ENCODE data around the gene PTPRM. TPM values are rescaled to one million over a fixed set of nuclear protein-coding genes. Genes with fewer than 3 reads are reported as not detected.
"Not testable (repeated sequence)": the region's sequence is repeated elsewhere in the genome, so short reads cannot be mapped to it uniquely, and the experiment has no call there.

Gene PTPRM
- polyA plus RNA-seq, 1 experiment, result 81.1 TPM

- no peaks in the 10 kb centered on the region for H3K27me3 ChIP-seq (ENCODE audit: control insufficient read depth, insufficient read depth, low read length)
- H3K27ac ChIP-seq (ENCODE audit: low read depth, low read length), result no peak overlapping the region
- H3K9me3 ChIP-seq (ENCODE audit: control insufficient read depth, insufficient read depth, low read length), result no peaks in the 10 kb centered on the region
- H3K4me3 ChIP-seq (ENCODE audit: low read depth, low read length), result no peak overlapping the region
- POLR2A ChIA-PET, result interaction anchor here (0.6 kb wide), 1 partner anchor 243 kb away, joined by 3 read pairs; no protein-coding TSS in a partner anchor
- CTCF ChIA-PET, result interaction anchor here (0.9 kb wide), 1 partner anchor 165 kb away, joined by 3 read pairs; no protein-coding TSS in a partner anchor
- DNase-seq (ENCODE audit: low read depth, low spot score), result no peak
- TF ChIP-seq, protein P1, sequence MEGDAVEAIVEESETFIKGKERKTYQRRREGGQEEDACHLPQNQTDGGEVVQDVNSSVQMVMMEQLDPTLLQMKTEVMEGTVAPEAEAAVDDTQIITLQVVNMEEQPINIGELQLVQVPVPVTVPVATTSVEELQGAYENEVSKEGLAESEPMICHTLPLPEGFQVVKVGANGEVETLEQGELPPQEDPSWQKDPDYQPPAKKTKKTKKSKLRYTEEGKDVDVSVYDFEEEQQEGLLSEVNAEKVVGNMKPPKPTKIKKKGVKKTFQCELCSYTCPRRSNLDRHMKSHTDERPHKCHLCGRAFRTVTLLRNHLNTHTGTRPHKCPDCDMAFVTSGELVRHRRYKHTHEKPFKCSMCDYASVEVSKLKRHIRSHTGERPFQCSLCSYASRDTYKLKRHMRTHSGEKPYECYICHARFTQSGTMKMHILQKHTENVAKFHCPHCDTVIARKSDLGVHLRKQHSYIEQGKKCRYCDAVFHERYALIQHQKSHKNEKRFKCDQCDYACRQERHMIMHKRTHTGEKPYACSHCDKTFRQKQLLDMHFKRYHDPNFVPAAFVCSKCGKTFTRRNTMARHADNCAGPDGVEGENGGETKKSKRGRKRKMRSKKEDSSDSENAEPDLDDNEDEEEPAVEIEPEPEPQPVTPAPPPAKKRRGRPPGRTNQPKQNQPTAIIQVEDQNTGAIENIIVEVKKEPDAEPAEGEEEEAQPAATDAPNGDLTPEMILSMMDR (IDR thresholded peaks at IDR 0.05; ENCODE audit: low read depth, low read length), result no peak
Measured at GRCh38 chr18:7954238-7954637, 387.1 kb downstream of the PTPRM start.

GRCh38 chr18:7955175-7955574, 388.1 kb downstream of the PTPRM start:
- H3K4me3 ChIP-seq (ENCODE audit: low read depth, low read length), result no peak overlapping the region
- no peaks in the 10 kb centered on the region for H3K27me3 ChIP-seq (ENCODE audit: control insufficient read depth, insufficient read depth, low read length)
- ChIA-PET POLR2A (no interaction called here), CTCF (interaction anchor here (1.4 kb wide), 1 partner anchor 17 kb away, joined by 3 read pairs; no protein-coding TSS in a partner anchor)
- no peak overlapping the region for H3K27ac ChIP-seq (ENCODE audit: low read depth, low read length)
- TF ChIP-seq, protein P1 (IDR thresholded peaks at IDR 0.05; ENCODE audit: low read depth, low read length), result no peak
- no peaks in the 10 kb centered on the region for H3K9me3 ChIP-seq (ENCODE audit: control insufficient read depth, insufficient read depth, low read length)
- no peak for DNase-seq (ENCODE audit: low read depth, low spot score)

DNA sequence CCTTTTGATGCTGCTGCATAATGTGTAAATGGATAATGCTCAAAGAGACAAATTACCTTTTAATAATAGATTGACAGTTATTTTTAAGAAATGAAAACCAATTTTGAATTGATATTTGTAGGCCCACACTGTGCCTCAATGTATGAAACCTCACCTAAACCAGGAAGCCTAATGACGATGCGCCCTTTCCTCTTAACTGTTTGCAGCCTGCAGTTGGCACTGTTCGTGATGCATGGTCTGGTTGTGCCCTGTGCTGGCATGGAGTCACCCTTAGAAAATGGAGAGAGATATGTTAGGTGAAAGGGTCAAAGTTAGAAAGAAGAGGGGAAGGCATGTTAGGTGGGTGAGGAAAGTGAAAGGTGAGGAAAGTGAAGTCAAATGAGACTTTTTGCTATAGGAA, 390.2 kb downstream of the PTPRM start:
- H3K27me3 ChIP-seq (ENCODE audit: control insufficient read depth, insufficient read depth, low read length), result no peaks in the 10 kb centered on the region

DNA sequence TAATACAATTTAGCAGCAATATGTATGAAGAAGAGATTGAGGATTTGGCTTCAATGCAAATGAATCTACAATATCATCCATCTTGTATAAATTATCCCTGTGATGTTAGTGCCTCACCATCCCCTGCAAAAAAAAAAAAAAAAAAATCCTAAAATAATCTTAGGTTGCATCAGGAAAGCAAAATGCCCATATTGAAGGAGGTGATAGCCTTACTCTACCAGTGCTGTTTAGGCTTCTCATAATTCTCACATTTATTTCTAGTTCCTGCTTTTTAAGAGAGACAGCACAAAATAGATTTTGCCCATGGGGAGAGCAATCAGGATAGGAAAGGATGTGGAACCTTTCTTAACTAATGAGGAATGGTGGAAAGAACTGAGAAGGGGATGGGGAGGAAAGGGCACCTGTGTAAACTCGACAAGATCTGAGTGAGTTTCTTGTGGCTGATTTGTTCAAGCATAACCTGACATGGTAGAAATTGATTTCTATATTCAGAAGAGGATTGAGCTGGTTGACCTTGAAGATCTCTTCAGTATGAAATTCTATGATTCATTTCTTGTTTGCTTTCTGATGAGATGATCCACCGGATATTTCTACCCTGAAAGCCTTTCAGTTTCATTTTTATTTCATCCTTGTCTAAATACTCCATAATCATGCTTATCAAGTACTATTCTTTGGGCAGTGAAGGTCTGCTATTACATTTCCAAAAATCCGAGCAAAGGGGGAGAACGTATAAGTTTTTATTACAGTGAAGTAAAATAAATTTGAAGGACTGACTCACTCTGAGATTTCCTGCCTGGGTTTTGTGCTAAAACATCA, 391.2 kb downstream of the PTPRM start:
- Histone ChIP-seq H3K4me3 (ENCODE audit: low read depth, low read length) (peak overlapping the region; percentile 29), H3K9me3 (ENCODE audit: control insufficient read depth, insufficient read depth, low read length) (no peaks in the 10 kb centered on the region), H3K27me3 (ENCODE audit: control insufficient read depth, insufficient read depth, low read length) (no peaks in the 10 kb centered on the region), H3K27ac (ENCODE audit: low read depth, low read length) (no peak overlapping the region)
- TF ChIP-seq, protein P1 (IDR thresholded peaks at IDR 0.05; ENCODE audit: low read depth, low read length), result no peak
- POLR2A ChIA-PET, result no interaction called here
- no peak for DNase-seq (ENCODE audit: low read depth, low spot score)
- CTCF ChIA-PET, result interaction anchor here (0.9 kb wide), 1 partner anchor 168 kb away, joined by 4 read pairs; no protein-coding TSS in a partner anchor

More for the DNA sequence above, 390.2 kb downstream of the PTPRM start:
- POLR2A ChIA-PET, result no interaction called here
- CTCF ChIA-PET, result interaction anchor here (0.6 kb wide), 1 partner anchor 156 kb away, joined by 3 read pairs; no protein-coding TSS in a partner anchor
- DNase-seq (ENCODE audit: low read depth, low spot score), result no peak
- TF ChIP-seq, protein P1 (IDR thresholded peaks at IDR 0.05; ENCODE audit: low read depth, low read length), result no peak
- Histone ChIP-seq H3K9me3 (ENCODE audit: control insufficient read depth, insufficient read depth, low read length) (no peaks in the 10 kb centered on the region), H3K4me3 (ENCODE audit: low read depth, low read length) (no peak overlapping the region), H3K27ac (ENCODE audit: low read depth, low read length) (no peak overlapping the region)

GRCh38 chr18:7958897-7959146, 391.7 kb downstream of the PTPRM start:
- CTCF ChIA-PET, result interaction anchor here (0.9 kb wide), 1 partner anchor 169 kb away, joined by 4 read pairs; no protein-coding TSS in a partner anchor
- no peak for DNase-seq (ENCODE audit: low read depth, low spot score)
- Histone ChIP-seq H3K9me3 (ENCODE audit: control insufficient read depth, insufficient read depth, low read length) (no peaks in the 10 kb centered on the region), H3K4me3 (ENCODE audit: low read depth, low read length) (no peak overlapping the region), H3K27me3 (ENCODE audit: control insufficient read depth, insufficient read depth, low read length) (no peaks in the 10 kb centered on the region), H3K27ac (ENCODE audit: low read depth, low read length) (no peak overlapping the region)
- POLR2A ChIA-PET, result no interaction called here
- TF ChIP-seq, protein P1 (IDR thresholded peaks at IDR 0.05; ENCODE audit: low read depth, low read length), result no peak

- DNase-seq (ENCODE audit: low read depth, low spot score); H3K27me3 ChIP-seq (ENCODE audit: control insufficient read depth, insufficient read depth, low read length); H3K27ac ChIP-seq (ENCODE audit: low read depth, low read length); CTCF ChIA-PET; H3K9me3 ChIP-seq (ENCODE audit: control insufficient read depth, insufficient read depth, low read length); POLR2A ChIA-PET; H3K4me3 ChIP-seq (ENCODE audit: low read depth, low read length): not testable (repeated sequence)
Measured at GRCh38 chr18:7966682-7967081, 399.6 kb downstream of the PTPRM start.
